ENCODE data around the gene ELL. TPM values are rescaled to one million over a fixed set of nuclear protein-coding genes. Genes with fewer than 3 reads are reported as not detected.

The ELL gene
- total and polyA plus RNA-seq, 9 of the 15 experiments (the other 6 are each of a cell fraction or from before 2014, with no cell fraction given), result 0.24 to 22.5 (median 4.1) TPM

DNA sequence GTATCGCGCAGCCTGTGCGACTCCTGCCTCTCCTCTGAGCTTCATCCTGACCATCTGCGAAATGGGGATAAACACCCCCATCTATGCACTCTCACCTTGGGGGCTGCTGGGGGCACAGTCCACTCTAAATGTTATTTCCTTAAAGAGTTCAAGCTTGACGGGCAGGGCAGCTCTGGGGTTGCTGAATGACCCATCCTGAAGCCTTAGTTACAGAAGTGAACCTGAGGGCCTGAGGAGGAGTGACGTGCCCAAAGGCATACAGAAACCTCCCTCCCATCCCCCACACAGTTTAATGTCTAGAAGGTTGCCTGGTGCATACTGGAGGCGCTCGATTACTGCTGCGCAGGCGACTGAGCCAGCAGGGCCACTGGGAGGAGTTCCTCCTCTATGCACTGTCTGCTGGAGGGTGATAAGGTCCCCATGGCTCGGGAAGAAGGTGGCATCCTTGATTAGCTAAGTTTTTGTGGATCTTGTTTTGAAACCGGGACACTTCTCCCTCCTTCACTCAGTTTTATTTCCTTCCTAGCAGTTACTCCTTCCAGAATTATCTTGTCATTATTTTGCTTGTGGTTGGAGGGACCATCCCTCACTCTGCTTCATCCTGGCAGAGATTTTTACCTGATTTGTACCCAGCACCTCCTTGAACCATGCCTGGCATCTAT lies 22.1 kb upstream of the ELL start (continued):
- TF ChIP-seq UBTF (IDR thresholded peaks at IDR 0.05; ENCODE audit: borderline replicate concordance in 1 of 2, low read depth in 2 of 2, low read length in 2 of 2), result 0 out of 4 replicates have a peak, but pooled peaks of 1 of the 2 experiments have one; percentile 46
- TF ChIP-seq RUNX1 (IDR thresholded peaks at IDR 0.05; ENCODE audit: low read depth), result peak; percentile 48
- peak; percentile 33; the same call in 1 of the 2 replicates for TF ChIP-seq JUN (IDR thresholded peaks at IDR 0.05; ENCODE audit: borderline replicate concordance, low read depth, low read length)
- TF ChIP-seq JUN (CRISPR knock-in tag; IDR thresholded peaks at IDR 0.05; ENCODE audit: borderline replicate concordance), result no peak
- no peak for TF ChIP-seq ARID2 (IDR thresholded peaks at IDR 0.05)
- TF ChIP-seq ZNF408 (CRISPR knock-in tag; IDR thresholded peaks at IDR 0.05; ENCODE audit: low read depth), result no peak
- no peak for TF ChIP-seq TEAD2 (tag; IDR thresholded peaks at IDR 0.05)
- TF ChIP-seq ZBTB26 (CRISPR knock-in tag; IDR thresholded peaks at IDR 0.05), result no peak
- no peak for TF ChIP-seq BRF1 (IDR thresholded peaks at IDR 0.05; ENCODE audit: borderline replicate concordance, extremely low read depth, insufficient read length)
- TF ChIP-seq ZNF184 (CRISPR knock-in tag; IDR thresholded peaks at IDR 0.05), result no peak
- no peak for TF ChIP-seq CCAR2 (IDR thresholded peaks at IDR 0.05; ENCODE audit: low read depth, low read length)
- no peak for TF ChIP-seq MCM3 (IDR thresholded peaks at IDR 0.05)
- no peak for TF ChIP-seq TSHZ1 (CRISPR knock-in tag; IDR thresholded peaks at IDR 0.05)
- TF ChIP-seq MEIS2 (IDR thresholded peaks at IDR 0.05; ENCODE audit: partially characterized antibody), result peak; percentile 69
- TF ChIP-seq RREB1 (CRISPR knock-in tag; IDR thresholded peaks at IDR 0.05), result no peak
